GM18508 (cell line): ENCODE results near the gene DNAJA3.

ENCODE experiments used
- ATAC-seq: cut with Tn5 transposase; IDR thresholded peaks from one replicate; pipeline ENCODE4 v1.9.1; 2021; ENCODE audit warnings: moderate number of reproducible peaks; ENCODE audit not compliant: insufficient read depth, unreplicated experiment

Gene DNAJA3

DNA sequence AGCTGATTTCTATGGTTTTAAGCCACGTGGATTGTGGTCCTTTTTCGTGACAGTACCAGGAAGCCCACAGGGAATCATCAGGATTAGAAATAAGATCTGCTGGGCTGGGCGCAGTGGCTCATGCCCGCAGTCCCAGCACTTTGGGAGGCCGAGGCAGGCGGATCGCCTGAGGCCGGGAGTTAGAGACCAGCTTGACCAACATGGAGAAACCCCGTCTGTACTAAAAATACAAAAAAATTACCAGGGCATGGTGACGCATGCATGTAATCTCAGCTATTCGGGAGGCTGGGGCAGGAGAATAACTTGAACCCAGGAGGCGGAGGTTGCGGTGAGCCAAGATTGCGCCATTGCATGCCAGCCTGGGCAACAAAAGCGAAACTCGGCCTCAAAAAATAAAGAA, 42.2 kb downstream of the DNAJA3 start:
- ATAC-seq: no peak

DNA sequence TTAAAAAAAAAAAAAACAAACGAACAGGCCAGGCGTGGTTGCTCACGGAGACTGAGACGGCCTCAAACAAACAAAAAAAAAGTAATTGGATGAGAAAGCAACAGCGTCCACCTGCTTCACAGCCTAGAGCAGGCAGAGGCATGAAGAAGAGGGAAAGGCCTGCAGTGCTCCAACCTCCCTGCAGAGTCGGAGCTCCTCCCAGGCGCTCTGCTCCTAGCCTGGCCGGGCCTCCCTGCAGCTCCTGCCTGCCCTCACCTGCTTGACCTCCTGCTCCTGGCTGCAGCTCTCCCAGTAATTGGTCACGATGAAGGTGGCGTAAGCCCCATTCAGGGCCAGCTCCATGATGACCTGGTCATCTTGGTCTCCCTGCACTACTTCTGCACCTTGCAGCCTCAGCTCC, 43.3 kb downstream of the DNAJA3 start:
- no peak for ATAC-seq

DNA sequence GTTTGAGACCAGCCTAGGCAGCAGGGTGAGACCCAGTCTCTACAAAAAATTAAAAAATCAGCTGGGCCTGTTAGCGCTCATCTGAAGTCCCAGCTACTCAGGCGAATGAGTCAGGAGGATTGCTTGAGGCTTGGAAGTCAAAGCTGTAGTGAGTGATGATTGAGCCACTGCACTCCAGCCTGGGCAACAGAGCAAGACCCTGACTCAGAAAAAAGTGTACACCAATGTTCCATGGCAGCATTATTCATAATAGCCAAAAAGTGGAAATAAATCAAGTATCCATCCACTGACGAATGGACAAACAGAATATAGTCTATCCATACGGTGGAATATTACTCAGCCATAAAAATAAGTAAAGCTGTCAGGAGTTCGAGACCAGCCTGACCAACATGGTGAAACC, 46.2 kb downstream of the DNAJA3 start:
- no peak for ATAC-seq

DNA sequence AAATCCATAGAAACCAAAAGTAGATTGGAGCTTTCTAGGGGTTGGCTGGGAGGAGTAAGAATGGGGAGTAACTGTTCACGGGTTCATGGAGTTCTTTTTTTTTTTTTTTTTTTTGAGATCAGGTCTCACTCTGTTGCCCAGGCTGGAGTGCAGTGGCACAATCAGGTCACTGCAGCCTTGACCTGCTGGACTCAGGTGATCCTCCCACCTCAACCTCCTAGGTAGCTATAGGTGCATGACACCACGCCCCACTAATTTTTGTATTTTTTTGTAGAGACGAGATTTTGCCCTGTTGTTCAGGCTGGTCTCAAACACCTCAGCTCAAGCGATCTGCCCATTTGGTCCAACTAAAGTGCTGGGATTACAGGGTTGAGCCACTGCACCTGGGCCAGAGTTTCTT, 47.2 kb downstream of the DNAJA3 start:
- ATAC-seq: no peak

DNA sequence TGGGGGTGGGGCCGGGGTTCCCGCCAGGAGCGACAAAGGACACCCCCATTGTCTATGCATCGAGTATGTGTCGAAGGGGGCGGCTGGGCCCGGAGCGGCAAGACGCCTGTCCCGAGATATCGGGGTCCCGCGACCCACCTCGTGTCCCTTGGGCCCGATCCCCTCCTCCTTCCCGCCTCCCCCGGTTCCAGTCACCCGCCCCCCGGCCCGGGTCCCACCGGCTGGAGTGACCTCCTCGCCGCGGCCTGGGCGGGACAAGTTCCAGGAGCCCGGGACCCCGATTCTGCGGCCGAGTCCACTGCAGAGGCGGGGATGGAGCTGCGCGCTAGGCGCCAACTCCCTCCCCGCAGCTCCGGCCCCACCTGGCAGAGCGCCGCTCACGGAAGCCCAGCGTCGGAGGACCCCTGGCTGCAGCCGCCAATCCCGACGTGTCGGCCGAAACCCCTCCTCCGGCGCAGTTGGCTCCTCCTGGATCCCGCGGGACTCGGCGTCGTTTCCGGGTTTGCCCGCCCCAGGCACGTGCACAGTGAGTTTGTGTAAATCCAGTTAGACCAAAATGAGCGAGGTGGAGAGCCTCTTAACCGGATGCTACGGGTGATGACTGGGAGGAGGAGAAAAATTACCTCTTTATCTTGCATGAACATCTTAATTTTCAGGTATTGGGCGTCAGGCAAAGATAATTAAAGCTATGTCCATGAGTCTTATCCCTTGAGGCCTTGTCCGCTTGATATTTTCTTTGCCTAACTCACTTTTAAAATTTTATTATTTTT, 48.7 kb downstream of the DNAJA3 start, which contains the start of gene NMRAL1:
NMRAL1 (minus strand) TSS at position 434 of the 770 bp plus-strand sequence. CDS start 493 bp downstream, outside the sequence.
- ATAC-seq: no peak

DNA sequence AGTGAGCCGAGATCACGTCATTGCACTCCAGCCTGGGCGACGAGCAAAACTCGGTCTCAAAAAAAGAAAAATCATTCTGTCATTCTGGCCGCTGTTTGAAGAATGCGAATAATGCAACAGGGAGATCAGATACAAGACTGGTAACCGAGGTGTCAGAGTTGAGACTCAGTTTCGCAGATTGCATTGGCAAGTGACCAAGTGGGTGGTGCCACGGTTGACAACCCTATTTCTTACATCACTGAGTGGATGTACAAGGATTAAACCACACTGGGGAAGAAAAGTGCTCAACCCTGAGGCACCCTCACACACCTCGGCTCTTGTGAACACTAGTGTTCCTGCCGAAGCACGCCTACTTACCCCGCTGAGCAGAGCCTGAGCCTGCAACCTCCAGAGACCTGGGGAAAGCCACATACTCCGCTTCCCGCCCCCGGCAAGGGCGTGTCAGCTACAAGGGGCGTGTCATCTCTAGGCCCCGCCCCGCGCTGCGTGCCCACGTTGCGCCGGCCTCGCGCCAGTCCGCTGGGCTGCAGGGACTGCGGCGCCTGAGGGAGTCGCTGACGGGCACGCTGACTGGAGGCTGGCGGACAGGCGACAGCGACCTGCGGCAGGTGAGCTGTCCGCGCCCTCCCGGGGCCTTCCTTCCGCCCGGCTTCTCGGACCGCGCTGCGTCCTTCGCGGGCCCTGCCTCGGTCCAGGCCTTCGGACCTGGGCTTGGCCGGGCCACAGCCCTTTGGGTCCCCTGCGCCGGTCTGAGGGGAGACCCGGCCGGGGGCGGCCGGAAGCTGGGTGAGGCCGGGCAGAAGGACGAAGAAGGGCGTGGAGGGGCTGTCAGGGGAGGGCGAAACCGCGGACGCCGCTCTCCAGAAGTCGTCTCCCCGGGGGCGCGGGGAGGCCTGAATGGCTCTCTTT, 50.5 kb downstream of the DNAJA3 start, which contains the start of gene HMOX2:
HMOX2 (plus strand) TSS at position 519 of the 909 bp plus-strand sequence. CDS start 29,127 bp downstream, outside the sequence.
- ATAC-seq: peak; percentile 62

DNA sequence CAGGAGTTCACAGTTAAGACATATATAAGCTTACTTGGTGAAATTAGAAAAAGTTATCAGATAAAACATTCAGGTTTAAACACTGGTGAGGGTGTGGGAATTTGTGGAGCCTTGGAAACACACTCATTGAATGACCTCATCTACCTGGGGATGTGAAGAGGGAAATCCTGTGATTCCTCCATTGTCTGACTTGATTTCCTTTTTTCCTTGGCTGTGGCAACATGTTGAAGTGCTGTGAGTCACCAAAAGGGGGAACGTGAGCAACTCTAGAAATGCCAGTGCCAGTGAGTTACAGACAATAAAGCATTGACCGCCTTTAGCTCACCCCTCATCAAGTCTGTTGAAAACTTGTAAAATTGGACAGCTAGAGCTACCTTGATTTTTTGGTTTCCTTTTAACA, 52.3 kb downstream of the DNAJA3 start:
- ATAC-seq: no peak

DNA sequence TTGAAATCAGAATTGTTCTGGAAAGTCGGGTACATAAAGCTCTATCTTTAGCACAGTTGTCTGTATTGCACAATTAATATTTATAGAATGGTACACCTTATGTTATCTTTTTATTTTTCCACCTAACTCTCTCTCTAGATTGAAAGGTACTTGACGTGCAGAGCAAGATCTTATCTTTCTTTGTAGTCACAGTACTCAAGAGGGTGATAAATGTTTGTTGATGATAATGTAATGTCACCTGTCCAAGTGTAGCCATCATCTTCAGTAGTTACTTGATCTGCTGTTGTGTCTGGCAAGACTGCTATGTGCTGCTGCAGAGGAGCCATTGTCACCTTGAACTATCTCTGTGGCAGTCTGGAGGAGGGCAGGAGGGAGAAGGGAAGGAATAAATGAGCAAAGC, 55.9 kb downstream of the DNAJA3 start:
- no peak for ATAC-seq

DNA sequence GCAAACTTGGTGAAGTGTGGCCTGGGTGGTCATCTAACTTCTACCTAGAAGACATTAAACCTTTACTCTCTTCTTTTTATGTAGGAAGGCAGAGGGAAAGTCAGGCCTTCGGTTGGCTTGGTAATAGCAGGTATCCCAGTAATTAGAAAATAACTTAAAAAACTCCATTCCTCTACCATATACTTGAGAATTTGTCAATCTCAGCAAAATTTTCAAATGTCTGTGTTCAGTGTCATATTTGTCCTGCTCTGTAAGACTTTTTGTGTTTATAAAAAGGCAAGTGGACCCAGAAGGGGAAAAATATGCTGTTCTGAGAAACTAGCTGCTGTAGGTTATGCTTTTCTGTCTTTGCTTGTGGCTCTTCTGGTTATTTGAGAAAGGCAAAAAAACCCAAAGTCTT, 56.3 kb downstream of the DNAJA3 start:
- no peak for ATAC-seq

DNA sequence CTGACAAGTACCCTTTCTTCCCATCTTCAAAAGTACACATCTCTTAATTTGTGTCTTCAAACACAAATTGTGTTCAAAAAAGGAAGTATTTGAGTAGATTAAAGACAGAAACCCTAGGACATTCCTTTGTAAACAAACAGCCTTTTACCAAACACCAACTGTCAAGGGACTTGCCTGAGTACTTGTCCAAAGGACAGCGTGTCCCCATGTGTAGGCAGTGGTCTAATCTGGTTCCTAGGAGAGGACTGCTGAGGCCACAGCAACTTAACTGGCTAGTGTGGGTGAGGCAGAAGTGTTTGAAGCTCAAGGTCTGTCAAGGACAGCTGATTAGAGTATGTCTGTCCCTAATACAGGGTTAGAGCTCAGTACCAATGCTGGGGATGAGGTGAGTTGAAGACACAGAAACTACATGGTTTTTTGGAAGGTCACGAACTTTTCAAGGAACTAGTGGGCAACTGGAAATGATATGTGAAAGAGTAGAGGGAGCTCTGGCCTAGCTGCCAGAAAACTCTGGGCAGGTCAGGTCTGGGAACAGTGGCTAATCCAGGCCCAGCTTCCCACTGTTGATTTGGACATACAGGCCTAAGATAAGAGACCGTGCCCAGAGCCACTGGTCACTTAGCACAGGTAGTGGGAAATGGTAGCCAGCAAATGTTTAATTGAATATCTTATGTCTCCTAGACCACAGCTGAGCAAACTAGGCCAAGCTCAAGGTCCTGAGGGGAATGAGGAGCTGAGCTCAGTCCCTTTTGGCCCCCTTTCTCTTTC, 60.6 kb downstream of the DNAJA3 start:
- no peak for ATAC-seq

DNA sequence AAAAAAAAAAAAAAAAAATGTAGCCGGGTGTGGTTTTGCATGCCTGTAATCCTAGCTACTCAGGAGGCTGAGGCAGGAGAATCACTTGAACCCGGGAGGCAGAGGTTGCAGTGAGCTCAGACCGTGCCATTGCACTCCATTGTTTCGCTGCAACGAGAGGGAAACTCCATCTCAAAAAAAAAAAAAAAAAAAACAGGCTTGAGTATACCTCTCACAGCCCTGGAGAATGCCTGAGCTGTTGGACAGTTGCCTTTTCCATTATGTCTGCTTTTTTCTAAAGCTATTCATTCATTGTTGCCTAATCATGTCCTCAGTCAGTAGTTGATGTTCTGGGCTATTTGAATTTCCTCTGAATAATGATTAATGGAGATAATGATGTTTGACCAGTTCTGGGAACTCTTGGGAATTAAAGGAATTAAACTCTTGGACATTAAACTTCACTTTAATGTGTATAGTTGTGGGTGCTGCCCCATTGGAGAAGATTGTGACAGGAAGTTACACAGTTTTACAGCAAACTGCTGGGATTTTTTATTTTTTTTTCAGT, 62.4 kb downstream of the DNAJA3 start:
- no peak for ATAC-seq

DNA sequence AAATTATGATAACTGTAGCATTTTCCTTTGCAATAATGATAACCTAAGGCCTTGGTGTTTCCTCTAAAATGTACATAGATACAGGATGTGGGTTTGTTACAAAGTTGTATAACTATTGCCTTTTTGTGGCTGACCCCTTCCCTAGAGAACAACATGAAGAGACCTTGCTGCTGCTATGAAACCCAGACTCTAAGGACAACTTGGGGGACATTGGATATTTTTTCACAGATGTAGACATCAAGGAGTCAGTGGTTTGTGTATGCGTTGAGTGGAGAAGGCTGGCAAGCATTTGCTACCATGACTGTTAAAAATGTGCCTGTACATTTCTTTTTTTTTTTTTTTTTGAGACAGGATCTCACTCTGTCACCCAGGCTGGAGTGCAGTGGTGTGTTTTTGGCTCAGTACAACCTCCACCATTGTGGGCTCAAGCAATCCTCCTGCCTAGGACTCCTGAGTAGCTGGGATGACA, 62.9 kb downstream of the DNAJA3 start:
- ATAC-seq: no peak

DNA sequence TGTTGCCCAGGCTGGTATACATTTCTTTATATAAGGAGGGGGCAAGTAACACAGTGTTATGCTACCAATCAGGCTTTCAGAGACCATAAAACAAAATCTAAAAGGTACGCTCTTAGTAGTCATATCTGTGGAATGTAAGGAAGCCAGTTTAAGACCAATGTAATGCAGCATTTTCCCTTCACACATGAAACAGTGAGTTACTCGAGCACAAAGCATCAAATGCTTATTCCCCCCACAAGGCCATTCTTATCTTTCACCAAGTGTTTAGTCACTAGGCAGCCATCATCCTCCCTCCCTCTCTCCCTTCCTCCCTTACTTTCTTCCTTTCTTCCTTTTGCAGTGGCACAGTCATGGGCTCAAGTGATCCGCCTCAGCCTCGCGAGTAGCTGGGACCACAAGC, 63.4 kb downstream of the DNAJA3 start:
- ATAC-seq: no peak

DNA sequence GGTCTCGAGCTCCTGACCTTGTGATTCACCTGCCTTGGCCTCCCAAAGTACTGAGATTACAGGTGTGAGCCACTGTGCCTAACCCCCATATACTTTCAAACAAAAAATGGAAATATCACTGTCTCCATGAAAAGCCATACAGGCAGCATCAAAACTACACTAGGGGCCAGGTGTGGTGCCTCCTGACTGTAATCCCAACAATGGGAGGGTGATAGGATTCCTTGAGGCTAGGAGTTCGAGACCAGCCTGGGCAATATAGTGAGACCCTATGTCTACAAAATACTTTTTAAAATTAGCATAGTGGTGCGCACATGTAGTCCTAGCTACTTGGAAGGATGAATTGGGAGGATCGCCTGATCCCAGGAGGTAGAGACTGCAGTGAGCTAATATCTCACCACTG, 66.2 kb downstream of the DNAJA3 start:
- no peak for ATAC-seq

DNA sequence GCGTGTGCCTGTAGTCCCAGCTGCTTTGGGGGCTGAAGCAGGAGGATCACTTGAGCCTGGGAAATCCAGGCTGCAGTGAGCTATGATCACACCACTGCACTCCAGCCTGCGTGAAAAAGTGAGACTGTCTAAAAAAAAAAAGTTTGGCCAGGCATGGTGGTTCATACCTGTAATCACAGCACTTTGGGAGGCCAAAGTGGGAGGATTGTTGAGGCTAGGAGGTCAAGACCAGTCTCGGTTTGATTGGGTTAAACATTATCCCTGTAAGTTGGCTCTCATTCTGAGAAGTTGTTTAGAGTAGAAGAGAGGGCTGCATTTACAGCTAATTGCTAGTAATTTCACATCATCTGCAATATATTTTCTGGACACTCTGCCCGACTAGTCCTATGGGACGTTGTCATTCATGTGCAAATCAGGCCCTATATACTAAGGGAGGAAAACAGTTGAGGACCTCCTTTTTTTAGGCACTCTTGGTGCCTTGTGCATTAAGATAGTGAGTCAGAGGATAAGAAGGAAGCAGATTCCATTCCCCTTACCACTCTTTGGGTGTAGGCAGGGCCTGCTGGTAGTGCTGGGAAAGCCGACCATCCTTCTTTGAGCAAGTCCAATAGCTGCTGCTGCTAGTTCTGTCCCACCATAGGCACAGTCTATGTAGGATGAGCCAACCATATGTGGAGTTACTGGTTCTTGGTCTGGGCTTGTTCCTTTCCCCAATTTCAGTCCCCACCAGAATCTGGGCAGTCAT, 69.2 kb downstream of the DNAJA3 start:
- ATAC-seq: no peak

DNA sequence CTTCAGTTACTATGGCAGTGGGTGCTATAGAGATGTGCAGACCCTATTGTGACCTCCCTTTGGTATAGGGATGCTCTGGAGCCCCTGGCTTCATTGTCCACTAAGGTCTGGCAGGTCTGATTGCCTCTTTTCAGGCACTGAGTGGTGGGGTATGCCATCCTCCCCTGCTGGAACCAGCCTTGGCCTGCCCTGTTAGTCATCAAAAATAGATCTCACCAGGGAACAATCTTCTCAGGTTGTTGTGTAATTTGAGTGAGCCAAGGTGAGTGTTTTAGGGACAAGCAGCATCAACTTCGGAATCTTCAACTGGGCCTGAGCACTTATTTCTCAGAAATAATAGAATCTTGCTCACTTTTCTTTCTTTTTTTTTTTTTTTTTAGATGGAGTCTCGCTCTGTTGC, 70.1 kb downstream of the DNAJA3 start:
- no peak for ATAC-seq

DNA sequence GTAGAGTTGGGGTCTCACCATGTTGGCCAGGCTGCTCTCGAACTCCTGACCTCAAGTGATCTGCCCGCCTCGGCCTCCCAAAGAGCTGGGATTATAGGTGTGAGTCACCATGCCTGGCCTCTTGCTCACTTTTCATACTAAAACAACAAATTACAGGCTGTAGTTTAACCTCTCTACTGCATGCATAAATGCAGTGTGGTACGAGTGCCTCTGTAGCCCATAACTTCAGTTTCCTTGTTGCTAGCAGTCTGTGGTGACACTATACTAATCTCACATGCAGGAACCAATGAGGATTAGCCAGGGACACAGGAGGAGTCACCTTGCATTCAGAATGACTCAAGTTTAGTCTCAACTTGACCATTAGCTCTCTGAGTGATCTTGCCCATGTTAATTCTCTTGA, 70.6 kb downstream of the DNAJA3 start:
- ATAC-seq: no peak

DNA sequence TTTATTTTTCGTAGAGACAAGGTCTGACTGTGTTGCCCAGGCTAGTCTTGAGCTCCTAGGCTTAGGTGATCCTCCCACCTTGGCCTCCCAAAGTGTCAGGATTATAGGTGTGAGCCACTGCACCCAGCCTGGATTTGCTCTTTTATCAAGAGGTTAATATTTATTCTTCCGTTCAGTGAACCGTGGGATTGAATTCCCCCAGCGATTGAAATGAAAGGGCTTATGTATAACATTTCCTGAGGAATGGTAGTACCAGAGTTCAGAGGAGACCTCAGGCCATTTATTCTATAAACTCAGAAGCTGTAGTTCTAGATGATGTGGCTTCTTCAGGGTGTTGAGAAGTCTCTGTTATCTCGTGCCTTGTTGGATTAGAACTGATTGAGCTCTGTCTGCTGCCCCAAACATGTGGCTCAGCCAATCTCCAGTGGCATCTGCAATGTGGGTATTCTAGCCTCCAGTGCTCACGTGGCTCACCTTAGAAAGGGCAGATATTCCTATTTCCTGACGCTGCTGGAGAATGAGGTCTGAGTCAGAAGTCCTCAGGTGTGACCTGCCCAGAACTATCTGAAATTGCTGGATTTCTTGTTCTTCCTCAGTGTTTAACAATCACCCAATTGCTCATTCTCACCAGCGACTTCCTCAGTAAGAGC, 73.0 kb downstream of the DNAJA3 start:
- no peak for ATAC-seq

DNA sequence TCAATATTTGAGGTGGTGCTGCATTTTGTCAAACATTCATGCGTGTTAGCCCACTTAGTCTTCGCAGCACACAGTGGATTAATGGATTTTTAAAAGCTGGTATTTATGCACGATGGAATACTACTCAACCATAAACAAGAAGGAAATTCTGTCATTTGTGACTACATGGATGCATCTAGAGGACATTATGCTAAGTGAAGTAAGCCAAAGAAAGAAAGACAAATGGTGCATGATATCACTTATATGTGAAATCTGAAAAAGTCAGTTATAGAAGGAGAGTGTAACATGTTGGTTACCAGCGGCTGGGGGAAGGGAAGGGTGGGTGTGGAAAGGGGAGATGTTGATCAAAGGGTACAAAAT, 73.5 kb downstream of the DNAJA3 start:
- ATAC-seq: no peak
